Sigmoid colon (tissue), 4 donors: ENCODE results near the gene IL17RB.

Experiments
- CTCF ChIP-seq, 4 experiments: fragments of 450-650 bp in 3 of 4; fragments of 200-600 bp in 1 of 4; IDR thresholded peaks; one replicate each; pipeline ENCODE4 v1.5.1; 2016 to 2019; ENCODE audit warnings: antibody characterized with exemption in 4 of 4, mild to moderate bottlenecking in 3 of 4, moderate library complexity in 2 of 4
- POLR2AphosphoS5 ChIP-seq, 4 donors: sonication (generic); formaldehyde crosslinking; IDR thresholded peaks; one replicate each; pipeline ENCODE4 v1.6.1; 2017; ENCODE audit warnings: antibody characterized with exemption in 4 of 4

- no peak for TF ChIP-seq POLR2AphosphoS5 (IDR thresholded peaks at IDR 0.05)
- TF ChIP-seq CTCF (IDR thresholded peaks at IDR 0.05), result no peak
Measured at GRCh38 chr3:53820756-53821580, 25.4 kb upstream of the IL17RB start.
